Mesendoderm (in vitro differentiated cells): ENCODE measurements around the gene PANK2.

Experiments
- DNase-seq: peaks from one replicate; pipeline ENCODE4 v3.0.0; 2013
- H2AK5ac ChIP-seq: 2 replicates; pipeline ENCODE4 v1.6.1; 2013; ENCODE audit warnings: low read length, inconsistent platforms
- H2BK120ac ChIP-seq: 2 replicates; pipeline ENCODE4 v1.6.1; 2013; ENCODE audit warnings: low read depth, mild to moderate bottlenecking, low read length, moderate library complexity, mixed read lengths
- H2BK15ac ChIP-seq: replicated peaks from 2 replicates; pipeline ENCODE4 v1.6.1; 2013; ENCODE audit warnings: low read depth, mild to moderate bottlenecking, moderate library complexity
- H2BK5ac ChIP-seq: 2 replicates; pipeline ENCODE4 v1.6.1; 2013; ENCODE audit warnings: low read length, inconsistent platforms
- H3K18ac ChIP-seq: 2 replicates; pipeline ENCODE4 v1.6.1; 2013; ENCODE audit warnings: mild to moderate bottlenecking, low read length, mixed read lengths
- H3K23ac ChIP-seq: one replicate; pipeline ENCODE4 v1.6.1; 2013; ENCODE audit warnings: low read length
- H3K27ac ChIP-seq: 2 replicates; pipeline ENCODE4 v1.5.1; 2013; ENCODE audit warnings: low read depth, mild to moderate bottlenecking, inconsistent platforms, low read length, moderate library complexity
- H3K27me3 ChIP-seq: 2 replicates; pipeline ENCODE4 v1.6.1; 2013; ENCODE audit warnings: low read length, control low read depth, mild to moderate bottlenecking, inconsistent platforms; ENCODE audit not compliant: insufficient read depth, poor library complexity
- H3K36me3 ChIP-seq: 2 replicates; pipeline ENCODE4 v1.6.1; 2013; ENCODE audit warnings: low read length, inconsistent platforms; ENCODE audit not compliant: control insufficient read depth, insufficient read depth
- H3K4ac ChIP-seq: one replicate; pipeline ENCODE4 v1.6.1; 2013; ENCODE audit warnings: low read depth, mild to moderate bottlenecking, low read length, moderate library complexity
- H3K4me1 ChIP-seq: 2 replicates; pipeline ENCODE4 v1.6.1; 2013; ENCODE audit warnings: low read depth, low read length, inconsistent platforms; ENCODE audit not compliant: control insufficient read depth
- H3K4me2 ChIP-seq: 2 replicates; pipeline ENCODE4 v1.6.1; 2013; ENCODE audit warnings: low read length
- H3K4me3 ChIP-seq: 2 replicates; pipeline ENCODE4 v1.5.1; 2013; ENCODE audit warnings: mild to moderate bottlenecking, low read length
- H3K56ac ChIP-seq: one replicate; pipeline ENCODE4 v1.6.1; 2013; ENCODE audit warnings: low read length
- H3K79me1 ChIP-seq: 2 replicates; pipeline ENCODE4 v1.6.1; 2013; ENCODE audit warnings: low read length, inconsistent platforms
- H3K79me2 ChIP-seq: 2 replicates; pipeline ENCODE4 v1.6.1; 2013; ENCODE audit warnings: mild to moderate bottlenecking, low read length; ENCODE audit not compliant: control insufficient read depth, insufficient read depth
- H3K9ac ChIP-seq: 2 replicates; pipeline ENCODE4 v1.6.1; 2013; ENCODE audit warnings: low read length, inconsistent platforms
- H4K5ac ChIP-seq: one replicate; pipeline ENCODE4 v1.6.1; 2013; ENCODE audit warnings: low read length
- H4K8ac ChIP-seq: one replicate; pipeline ENCODE4 v1.6.1; 2013; ENCODE audit warnings: low read depth, mild to moderate bottlenecking, control low read depth, low read length, moderate library complexity
- WGBS: extraction: QIAGEN DNeasy Blood & Tissue Kit; methylation state at CpG from one replicate; pipeline ENCODE4 v1.1.7; 2013; ENCODE audit warnings: low lambda C conversion rate, missing lambda C conversion rate; ENCODE audit not compliant: insufficient coverage; ENCODE audit errors: extremely low coverage; 5-methylcytosine and 5-hydroxymethylcytosine counted together

PANK2 gene

GRCh38 chr20:3871550-3872265 is 17.5 kb upstream of the PANK2 start:
- no peaks in the 10 kb centered on the region for H3K27me3 ChIP-seq
- H2BK15ac ChIP-seq: no peak overlapping the region
- H4K5ac ChIP-seq: no peak overlapping the region
- no peak overlapping the region for H2BK5ac ChIP-seq
- no peak overlapping the region for H3K4me2 ChIP-seq
- H3K9ac ChIP-seq: no peak overlapping the region
- peaks cover 2% of the 10 kb centered on the region for H3K4me1 ChIP-seq
- H3K79me1 ChIP-seq: no peaks in the 10 kb centered on the region
- H3K56ac ChIP-seq: no peak overlapping the region
- DNase-seq: peak; percentile 82
- no peak overlapping the region for H3K27ac ChIP-seq
- H3K4ac ChIP-seq: no peak overlapping the region
- no peak overlapping the region for H3K18ac ChIP-seq
- no peak overlapping the region for H3K4me3 ChIP-seq
- H4K8ac ChIP-seq: no peak overlapping the region
- H3K23ac ChIP-seq: no peak overlapping the region
- peaks cover 3% of the 10 kb centered on the region for H3K36me3 ChIP-seq
- no peaks in the 10 kb centered on the region for H3K79me2 ChIP-seq
- no CpG with 5 or more reads among the region's 4 CpGs for WGBS
- H2AK5ac ChIP-seq: no peak overlapping the region
- no peak overlapping the region for H2BK120ac ChIP-seq

GRCh38 chr20:3873507-3873906 is 15.7 kb upstream of the PANK2 start:
- Histone ChIP-seq H2BK5ac (no peak overlapping the region), H3K23ac (no peak overlapping the region), H2BK120ac (no peak overlapping the region), H3K36me3 (peaks cover 3% of the 10 kb centered on the region), H3K56ac (no peak overlapping the region), H3K4ac (no peak overlapping the region), H3K4me1 (peaks cover 2% of the 10 kb centered on the region), H3K9ac (no peak overlapping the region), H4K5ac (no peak overlapping the region), H3K79me1 (no peaks in the 10 kb centered on the region), H4K8ac (no peak overlapping the region), H3K27ac (no peak overlapping the region), H3K4me2 (no peak overlapping the region), H3K79me2 (no peaks in the 10 kb centered on the region), H3K27me3 (no peaks in the 10 kb centered on the region), H3K18ac (no peak overlapping the region), H2AK5ac (no peak overlapping the region), H3K4me3 (no peak overlapping the region), H2BK15ac (no peak overlapping the region)
- no CpG with 5 or more reads among the region's 5 CpGs for WGBS
- DNase-seq: no peak

- Histone ChIP-seq H4K5ac (no peak overlapping the region), H3K27ac (no peak overlapping the region), H3K27me3 (no peaks in the 10 kb centered on the region), H3K56ac (peak overlapping the region; percentile 34), H3K79me2 (no peaks in the 10 kb centered on the region), H3K4me2 (no peak overlapping the region), H3K36me3 (peaks cover 3% of the 10 kb centered on the region), H3K23ac (no peak overlapping the region), H2BK120ac (no peak overlapping the region), H2AK5ac (no peak overlapping the region), H2BK5ac (no peak overlapping the region), H3K18ac (no peak overlapping the region), H3K4me1 (peaks cover 2% of the 10 kb centered on the region), H3K4me3 (no peak overlapping the region), H3K4ac (no peak overlapping the region), H3K79me1 (no peaks in the 10 kb centered on the region), H2BK15ac (no peak overlapping the region), H3K9ac (no peak overlapping the region), H4K8ac (no peak overlapping the region)
- no CpG with 5 or more reads among the region's 3 CpGs for WGBS
- DNase-seq: no peak
Observed at GRCh38 chr20:3874194-3874844, 14.9 kb upstream of the PANK2 start.

- Histone ChIP-seq H3K18ac (no peak overlapping the region), H3K27me3 (no peaks in the 10 kb centered on the region), H3K79me1 (no peaks in the 10 kb centered on the region), H2BK15ac (no peak overlapping the region), H3K4me1 (peaks cover 2% of the 10 kb centered on the region), H3K36me3 (peaks cover 3% of the 10 kb centered on the region), H3K56ac (no peak overlapping the region), H3K27ac (no peak overlapping the region), H3K4me2 (no peak overlapping the region), H4K8ac (no peak overlapping the region), H3K4ac (no peak overlapping the region), H3K79me2 (no peaks in the 10 kb centered on the region), H2BK5ac (no peak overlapping the region), H2AK5ac (no peak overlapping the region), H3K23ac (no peak overlapping the region), H3K4me3 (no peak overlapping the region), H4K5ac (no peak overlapping the region), H2BK120ac (no peak overlapping the region), H3K9ac (no peak overlapping the region)
- no CpG with 5 or more reads among the region's 9 CpGs for WGBS
- peak; percentile 73 for DNase-seq
Observed at GRCh38 chr20:3875378-3875974, 13.7 kb upstream of the PANK2 start.

GRCh38 chr20:3876000-3876399 is 13.2 kb upstream of the PANK2 start:
- H2BK120ac ChIP-seq: no peak overlapping the region
- H3K4ac ChIP-seq: no peak overlapping the region
- H3K79me2 ChIP-seq: no peaks in the 10 kb centered on the region
- H2AK5ac ChIP-seq: no peak overlapping the region
- no peak overlapping the region for H3K4me2 ChIP-seq
- no peaks in the 10 kb centered on the region for H3K79me1 ChIP-seq
- no peak overlapping the region for H3K27ac ChIP-seq
- no peaks in the 10 kb centered on the region for H3K27me3 ChIP-seq
- H2BK5ac ChIP-seq: no peak overlapping the region
- DNase-seq: no peak
- no peak overlapping the region for H3K4me3 ChIP-seq
- peaks cover 2% of the 10 kb centered on the region for H3K4me1 ChIP-seq
- H2BK15ac ChIP-seq: no peak overlapping the region
- peaks cover 3% of the 10 kb centered on the region for H3K36me3 ChIP-seq
- no peak overlapping the region for H4K8ac ChIP-seq
- H3K23ac ChIP-seq: no peak overlapping the region
- H3K9ac ChIP-seq: no peak overlapping the region
- no peak overlapping the region for H3K18ac ChIP-seq
- no peak overlapping the region for H3K56ac ChIP-seq
- WGBS: no CpG with 5 or more reads among the region's 1 CpG
- H4K5ac ChIP-seq: no peak overlapping the region
